Endothelial cell of umbilical vein (primary cell): ENCODE data around the gene LFNG. TPM values are rescaled to one million over a fixed set of nuclear protein-coding genes. Genes with fewer than 3 reads are reported as not detected.

Experiments used
- BruUV-seq: library from RNA; stranded (reverse); fragments of 400-500 nt; replicated peaks from 2 replicates; lab custom pipeline; 2021; lab: Mats Ljungman, UMichigan
- CTCF ChIA-PET: fragments of 300-600, 350-600 bp; sonication (Branson Sonifier 250); formaldehyde crosslinking; loops from one replicate; lab custom pipeline; 2021; ENCODE audit warnings: antibody characterized with exemption, inconsistent platforms; lab: Charles Lee
- POLR2A ChIA-PET: fragments of 300-600, 350-600 bp; sonication (Branson Sonifier 250); formaldehyde crosslinking; loops from one replicate; lab custom pipeline; 2021; ENCODE audit warnings: antibody characterized with exemption, inconsistent platforms; lab: Charles Lee
- DNase-seq: peaks from one replicate; pipeline ENCODE4 v3.0.0-alpha.2; 2011; ENCODE audit warnings: low read depth, low spot score
- FAIRE-seq: peaks from 2 replicates; lab custom pipeline; 2011; peaks lifted over from hg19 to GRCh38; lab: Jason Lieb, UNC
- H2AFZ ChIP-seq: 2 replicates; pipeline ENCODE4 v1.6.0; 2012; ENCODE audit warnings: low read depth, low read length, control low read depth, inconsistent platforms
- H3K27ac ChIP-seq: 2 replicates; pipeline ENCODE4 v1.5.1; 2011; ENCODE audit warnings: low read depth, mild to moderate bottlenecking, control low read depth, low read length, moderate library complexity; ENCODE audit not compliant: insufficient read depth
- H3K27me3 ChIP-seq, 2 experiments: 2 replicates each; pipeline versions ENCODE4 v1.6.0 to v1.6.1; 2011; ENCODE audit warnings: low read length in 2 of 2, mixed read lengths in 1 of 2; ENCODE audit not compliant: control insufficient read depth in 2 of 2, insufficient read depth in 2 of 2
- H3K36me3 ChIP-seq, 2 experiments: 2 replicates in 1 of 2; 3 replicates in 1 of 2; pipeline ENCODE4 v1.5.1; 2011; ENCODE audit warnings: low read length in 2 of 2, mild to moderate bottlenecking in 1 of 2, moderate library complexity in 1 of 2; ENCODE audit not compliant: control insufficient read depth in 2 of 2, insufficient read depth in 2 of 2; ENCODE audit errors: extremely low read depth in 1 of 2
- H3K4me1 ChIP-seq: 3 replicates; pipeline ENCODE4 v1.5.1; 2011; ENCODE audit warnings: mild to moderate bottlenecking, low read length; ENCODE audit not compliant: control insufficient read depth, insufficient read depth; ENCODE audit errors: extremely low read depth
- H3K4me2 ChIP-seq: 2 replicates; pipeline ENCODE4 v1.6.1; 2011; ENCODE audit warnings: low read length, control low read depth, mixed read lengths; ENCODE audit not compliant: insufficient read depth
- H3K4me3 ChIP-seq, 3 experiments: fragments of 200-600 bp in 1 of 3; sonication (generic), shearing (Covaris generic) in 1 of 3; replicated peaks in 1 of 3; 2 replicates each; pipeline ENCODE4 v1.5.1; 2011 to 2016; ENCODE audit warnings: control low read depth in 3 of 3, low read length in 3 of 3, mild to moderate bottlenecking in 2 of 3, inconsistent platforms in 1 of 3, low read depth in 1 of 3, moderate library complexity in 1 of 3; ENCODE audit not compliant: insufficient read depth in 1 of 3
- H3K79me2 ChIP-seq: 2 replicates; pipeline ENCODE4 v1.6.0; 2012; ENCODE audit warnings: low read length, inconsistent platforms; ENCODE audit not compliant: control insufficient read depth, insufficient read depth
- H3K9ac ChIP-seq: replicated peaks from 2 replicates; pipeline ENCODE3; 2011; ENCODE audit warnings: low read length, control low read depth; ENCODE audit not compliant: insufficient read depth; ENCODE audit errors: extremely low read depth
- H3K9me1 ChIP-seq: replicated peaks from 3 replicates; pipeline ENCODE4 v1.6.0; 2011; ENCODE audit warnings: mild to moderate bottlenecking, low read length; ENCODE audit not compliant: control insufficient read depth, insufficient read depth; ENCODE audit errors: extremely low read depth
- H3K9me3 ChIP-seq: replicated peaks from 2 replicates; pipeline ENCODE4 v1.5.1; 2012; ENCODE audit warnings: low read length, inconsistent platforms; ENCODE audit not compliant: control insufficient read depth, insufficient read depth
- H4K20me1 ChIP-seq: replicated peaks from 2 replicates; pipeline ENCODE3; 2011; ENCODE audit warnings: mild to moderate bottlenecking, low read length; ENCODE audit not compliant: control insufficient read depth, insufficient read depth; ENCODE audit errors: extremely low read depth
- CTCF ChIP-seq, 2 donors: IDR thresholded peaks; 1 replicate in 1 of 2; 2 replicates in 1 of 2; pipeline ENCODE4 v1.5.1; 2011; ENCODE audit warnings: low read length in 2 of 2, mild to moderate bottlenecking in 2 of 2, moderate library complexity in 2 of 2, control low read depth in 1 of 2, inconsistent platforms in 1 of 2, low read depth in 1 of 2; ENCODE audit not compliant: insufficient read depth in 1 of 2; ENCODE audit errors: extremely low read depth in 1 of 2
- EZH2 ChIP-seq: IDR thresholded peaks from 2 replicates; pipeline ENCODE4 v1.6.1; 2012; ENCODE audit warnings: borderline replicate concordance, low read depth, mild to moderate bottlenecking, moderate library complexity, low read length, inconsistent platforms; ENCODE audit not compliant: severe bottlenecking
- FOS ChIP-seq: IDR thresholded peaks from 2 replicates; pipeline ENCODE4 v1.6.1; 2011; ENCODE audit warnings: mild to moderate bottlenecking, low read length, moderate library complexity, borderline replicate concordance; ENCODE audit not compliant: insufficient read depth
- GATA2 ChIP-seq: IDR thresholded peaks from 2 replicates; pipeline ENCODE4 v1.7.0; 2011; ENCODE audit warnings: low read depth, mild to moderate bottlenecking, moderate library complexity, mixed read lengths, low read length; ENCODE audit not compliant: insufficient read length, insufficient read depth
- JUN ChIP-seq: IDR thresholded peaks from 2 replicates; pipeline ENCODE4 v1.6.1; 2011; ENCODE audit warnings: borderline replicate concordance, low read depth; ENCODE audit not compliant: insufficient read length, insufficient read depth
- POLR2A ChIP-seq: IDR thresholded peaks from 2 replicates; pipeline ENCODE4 v1.6.1; 2012; ENCODE audit warnings: low read depth, mild to moderate bottlenecking, control low read depth, low read length
- dilution Hi-C: fragments of 300-500 bp; cut with MboI; formaldehyde crosslinking; loops from one replicate; pipeline ENCODE4 v1.15.0; 2019; ENCODE audit warnings: low sequenced_read_pairs; ENCODE audit not compliant: extremely low pct_ligation_motif_present
- intact Hi-C: fragments of 100-400 bp; cut with micrococcal nuclease; formaldehyde crosslinking; loops from one replicate; pipeline ENCODE4 v1.10.0; 2022
- polyA plus RNA-seq, 4 experiments: library from polyadenylated mRNA; depleted of rRNA in 3 of 4; stranded (reverse) in 3 of 4; unstranded in 1 of 4; fragments of >200 nt; gene quantifications; 2 replicates each; pipeline versions ENCODE4 v1.2.1 to v1.2.3, GENCODE V29; 2011 to 2012; ENCODE audit warnings: missing spikeins in 1 of 4
- total RNA-seq: library from RNA; stranded (reverse); gene quantifications from 2 replicates; pipeline ENCODE4 v1.2.3, GENCODE V29; 2021

Gene LFNG
- total and polyA plus RNA-seq, 2 donors (not counting 3 experiments of a cell fraction or from before 2014, with no cell fraction given): 12.6 to 13.1 TPM

- Histone ChIP-seq H3K9ac (no peak overlapping the region), H4K20me1 (no peaks in the 10 kb centered on the region), H3K27me3 (no peaks in the 10 kb centered on the region), H3K79me2 (no peaks in the 10 kb centered on the region), H3K9me1 (no peaks in the 10 kb centered on the region), H3K4me2 (no peak overlapping the region), H3K4me3 (no peak overlapping the region), H3K27ac (no peak overlapping the region), H3K4me1 (peaks cover 25% of the 10 kb centered on the region), H2AFZ (no peak overlapping the region), H3K9me3 (no peaks in the 10 kb centered on the region), H3K36me3 (no peaks in the 10 kb centered on the region)
- dilution Hi-C loops (no loop called here), intact Hi-C loops (no loop called here)
- FAIRE-seq (no peak), DNase-seq (no peak)
- TF ChIP-seq JUN (no peak), CTCF (IDR thresholded peaks at IDR 0.05; ENCODE audit: extremely low read depth in 1 of 2, insufficient read depth in 1 of 2, low read depth in 1 of 2, low read length in 2 of 2) (no peak), GATA2 (no peak), POLR2A (no peak), FOS (no peak), EZH2 (no peak)
- ChIA-PET POLR2A (no interaction called here), CTCF (no interaction called here)
- BruUV-seq: no TSS peak
These were observed 4.0 kb upstream of the LFNG start for GRCh38 chr7:2515424-2516193.
